Astrocyte of the spinal cord (primary cell): ENCODE data around the gene MON2.

Experiments used
- DNase-seq: peaks from one replicate; pipeline ENCODE4 v3.0.0; 2011; ENCODE audit warnings: low read depth, low spot score
- H3K4me3 ChIP-seq: 2 replicates; pipeline ENCODE4 v1.5.1; 2011; ENCODE audit warnings: low read depth, mild to moderate bottlenecking, low read length, moderate library complexity
- in situ Hi-C: cut with HindIII; loops from 2 replicates; pipeline ENCODE4 v1.10.0; 2017; ENCODE audit warnings: low sequenced_read_pairs
- TF ChIP-seq, protein P1 (sequence below): IDR thresholded peaks from 2 replicates; pipeline ENCODE4 v1.5.1; 2012; ENCODE audit warnings: low read depth, mild to moderate bottlenecking, low read length, inconsistent platforms

The MON2 gene

DNA sequence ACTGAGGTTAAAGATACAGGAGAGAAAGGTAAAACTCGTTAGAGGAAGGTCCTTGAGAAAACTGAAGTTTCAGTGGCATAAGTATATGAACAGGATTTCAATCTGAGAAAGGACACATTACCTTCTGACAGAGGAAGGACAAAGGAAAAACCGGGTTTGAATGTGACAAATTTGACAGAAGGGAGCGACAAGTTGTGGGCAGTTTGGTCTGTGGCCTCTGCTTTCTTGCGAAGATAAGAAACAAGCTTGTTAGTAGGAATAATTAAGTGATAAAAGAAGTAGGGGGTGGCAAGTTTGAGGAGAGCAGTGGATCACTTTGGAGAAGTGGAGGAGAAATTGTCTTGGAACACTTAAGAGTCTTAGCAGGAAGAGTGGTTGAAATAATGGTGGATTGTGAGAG lies 5.1 kb downstream of the MON2 start:
- no peak overlapping the region for H3K4me3 ChIP-seq
- TF ChIP-seq, protein P1, sequence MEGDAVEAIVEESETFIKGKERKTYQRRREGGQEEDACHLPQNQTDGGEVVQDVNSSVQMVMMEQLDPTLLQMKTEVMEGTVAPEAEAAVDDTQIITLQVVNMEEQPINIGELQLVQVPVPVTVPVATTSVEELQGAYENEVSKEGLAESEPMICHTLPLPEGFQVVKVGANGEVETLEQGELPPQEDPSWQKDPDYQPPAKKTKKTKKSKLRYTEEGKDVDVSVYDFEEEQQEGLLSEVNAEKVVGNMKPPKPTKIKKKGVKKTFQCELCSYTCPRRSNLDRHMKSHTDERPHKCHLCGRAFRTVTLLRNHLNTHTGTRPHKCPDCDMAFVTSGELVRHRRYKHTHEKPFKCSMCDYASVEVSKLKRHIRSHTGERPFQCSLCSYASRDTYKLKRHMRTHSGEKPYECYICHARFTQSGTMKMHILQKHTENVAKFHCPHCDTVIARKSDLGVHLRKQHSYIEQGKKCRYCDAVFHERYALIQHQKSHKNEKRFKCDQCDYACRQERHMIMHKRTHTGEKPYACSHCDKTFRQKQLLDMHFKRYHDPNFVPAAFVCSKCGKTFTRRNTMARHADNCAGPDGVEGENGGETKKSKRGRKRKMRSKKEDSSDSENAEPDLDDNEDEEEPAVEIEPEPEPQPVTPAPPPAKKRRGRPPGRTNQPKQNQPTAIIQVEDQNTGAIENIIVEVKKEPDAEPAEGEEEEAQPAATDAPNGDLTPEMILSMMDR, result no peak
- DNase-seq, result no peak
- in situ Hi-C loops, result no loop called here

DNA sequence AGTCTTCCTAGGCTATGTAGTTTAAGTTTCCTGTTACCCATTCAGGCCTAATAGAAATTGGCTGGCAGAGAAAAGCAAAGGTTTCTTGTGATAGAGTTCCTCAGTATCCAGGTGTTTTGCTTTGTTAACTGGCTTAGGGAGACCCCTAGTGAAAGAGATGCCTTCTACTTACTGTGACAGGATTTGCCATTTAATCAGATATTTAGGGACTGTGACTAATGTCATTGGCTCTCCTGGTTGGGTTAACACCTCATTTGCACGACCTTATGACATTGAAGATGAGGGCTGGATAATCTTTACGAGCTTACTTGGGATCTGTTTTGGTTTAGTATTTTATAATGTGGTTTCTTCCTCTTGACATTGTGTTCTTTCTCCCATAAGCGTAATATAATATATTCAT lies 5.8 kb downstream of the MON2 start:
- no peak for DNase-seq
- H3K4me3 ChIP-seq, result no peak overlapping the region
- TF ChIP-seq, protein P1, result no peak
- in situ Hi-C loops, result no loop called here

DNA sequence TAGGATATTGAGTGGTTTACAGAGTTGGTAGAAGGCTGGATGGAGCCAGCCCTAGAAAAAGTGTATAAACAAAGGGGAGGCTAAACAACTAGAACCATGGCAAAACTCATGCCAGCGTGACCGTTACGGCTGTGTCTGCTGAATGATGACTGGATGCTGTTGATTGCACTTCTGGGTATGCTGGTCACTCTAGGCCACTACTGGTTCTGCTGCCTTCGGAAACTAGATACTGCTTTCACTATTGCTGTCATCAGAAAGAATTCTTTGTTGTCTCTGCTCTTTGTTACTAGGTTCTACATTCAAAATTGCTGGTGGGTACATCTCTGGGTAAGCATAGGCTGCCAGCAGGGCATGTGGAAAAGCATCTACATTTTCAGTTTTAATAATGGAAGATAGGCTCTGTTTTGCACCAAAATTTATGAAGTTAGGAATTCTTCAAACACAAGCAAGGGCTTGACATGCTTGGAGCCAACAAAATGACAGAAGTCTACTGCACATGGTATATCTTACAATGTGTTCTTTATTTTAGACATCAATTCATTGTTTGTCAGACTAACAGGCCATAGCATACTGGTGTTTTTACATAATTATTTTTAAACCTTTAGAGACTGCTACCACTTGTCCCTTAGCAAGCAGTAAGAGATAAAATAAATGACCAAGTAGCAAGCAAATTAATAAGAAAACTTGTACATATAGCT lies 15.4 kb downstream of the MON2 start:
- in situ Hi-C loops, result no loop called here
- TF ChIP-seq, protein P1, result no peak
- no peak for DNase-seq
- H3K4me3 ChIP-seq, result no peak overlapping the region

DNA sequence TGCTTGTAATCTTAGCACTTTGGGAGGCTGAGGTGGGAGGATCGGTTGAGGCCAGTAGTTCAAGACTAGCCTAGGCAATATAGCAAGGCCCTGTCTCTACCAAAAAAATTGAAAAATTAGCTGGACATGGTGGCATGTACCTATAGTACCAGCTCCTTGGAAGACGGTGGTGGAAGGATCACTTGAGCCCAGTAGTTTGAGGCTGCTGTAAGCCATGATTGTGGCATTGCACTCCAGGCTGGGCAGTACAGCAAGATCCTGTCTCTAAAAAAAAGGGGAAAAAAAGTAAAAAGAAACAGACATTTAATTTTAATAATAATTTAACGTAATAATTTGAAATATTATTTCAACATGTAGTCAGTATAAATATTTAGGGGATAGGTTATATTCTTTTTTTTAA lies 16.1 kb downstream of the MON2 start:
- no peak overlapping the region for H3K4me3 ChIP-seq
- in situ Hi-C loops, result no loop called here
- TF ChIP-seq, protein P1, result no peak
- no peak for DNase-seq

DNA sequence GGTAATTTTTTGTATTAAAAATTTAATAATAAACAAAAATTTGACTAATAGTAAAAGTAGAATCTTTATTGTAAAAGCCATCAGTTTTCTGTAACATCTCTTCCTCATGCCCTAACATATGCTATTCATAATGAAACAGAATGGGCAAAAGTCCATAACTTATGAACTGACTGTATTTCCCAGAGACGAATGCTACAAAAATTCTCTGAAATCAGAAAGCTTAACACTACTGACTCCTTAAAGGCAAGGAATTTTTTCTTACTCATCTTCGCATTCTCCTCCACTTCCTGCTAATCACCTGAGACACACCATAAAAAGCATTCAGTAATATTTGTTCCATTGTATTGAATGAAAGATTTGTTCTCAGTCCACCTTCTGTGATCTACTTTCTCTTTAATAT lies 17.6 kb downstream of the MON2 start:
- TF ChIP-seq, protein P1, result no peak
- in situ Hi-C loops, result no loop called here
- DNase-seq, result no peak
- H3K4me3 ChIP-seq, result no peak overlapping the region

DNA sequence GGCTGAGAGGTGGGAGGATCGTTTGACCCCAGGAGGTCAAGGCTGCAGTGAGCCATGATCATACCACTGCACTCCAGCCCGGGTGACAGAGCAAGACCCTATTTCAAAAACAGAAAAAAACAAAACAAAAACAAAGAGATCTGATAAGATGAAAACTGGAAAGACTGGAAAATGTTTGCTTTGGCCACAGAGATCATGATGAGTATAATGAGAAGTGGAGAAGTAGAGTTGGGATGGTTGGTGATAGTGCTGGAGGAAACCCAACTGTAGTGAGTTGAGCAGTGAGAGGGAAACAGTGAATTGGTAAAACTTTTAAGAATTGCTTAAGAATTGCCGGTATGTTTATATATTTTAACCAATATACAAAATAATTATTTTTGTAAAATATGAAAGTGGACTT lies 39.2 kb downstream of the MON2 start:
- no peak overlapping the region for H3K4me3 ChIP-seq
- no peak for DNase-seq
- in situ Hi-C loops, result no loop called here
- TF ChIP-seq, protein P1, result no peak
